ENCODE measurements around the gene TULP4. TPM values are rescaled to one million over a fixed set of nuclear protein-coding genes. Genes with fewer than 3 reads are reported as not detected.
"Not testable (repeated sequence)": the region's sequence is repeated elsewhere in the genome, so short reads cannot be mapped to it uniquely, and the experiment has no call there.

TULP4 gene
- total RNA-seq, 2 donors from 2014 or later, result 123 to 159 TPM

GRCh38 chr6:158531566-158531965, 219.3 kb downstream of the TULP4 start:
- intact Hi-C loops (cut with DNase I), result no loop called here
- no peak for ATAC-seq
- DNase-seq, result no peak

DNA sequence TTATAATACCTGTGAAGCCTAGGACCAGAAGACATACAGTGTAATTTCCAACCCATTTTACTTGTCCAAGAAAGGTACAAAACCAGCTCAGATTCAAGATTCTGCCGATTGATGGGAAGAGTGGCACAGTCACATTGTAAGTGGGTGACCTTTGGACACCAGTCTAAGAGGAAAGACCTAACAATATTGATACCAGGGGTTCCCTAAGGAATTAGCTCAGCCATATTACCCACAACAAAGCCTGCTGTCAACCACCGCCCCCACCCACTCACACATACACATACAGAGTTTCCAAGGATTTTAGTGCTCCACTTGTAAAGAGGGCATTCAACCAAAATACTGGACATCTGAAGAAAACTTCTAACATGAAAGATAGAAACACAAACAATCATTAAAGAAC, 219.7 kb downstream of the TULP4 start:
- DNase-seq (no peak), ATAC-seq (no peak)
- intact Hi-C loops (cut with DNase I), result no loop called here

GRCh38 chr6:158536084-158536890, 224.0 kb downstream of the TULP4 start:
- intact Hi-C loops (cut with DNase I), result no loop called here
- ATAC-seq (peak; percentile 74 to 85), DNase-seq (peak; percentile 80)

- DNase-seq (peak; percentile 58), ATAC-seq (peak; percentile 75 to 79)
- intact Hi-C loops (cut with DNase I), result no loop called here
Observed at GRCh38 chr6:158536891-158537798, 224.9 kb downstream of the TULP4 start.

- intact Hi-C loops (cut with DNase I), result no loop called here
- peak in 1 of 2 donors; percentile 14 for ATAC-seq
- no peak for DNase-seq
Observed at GRCh38 chr6:158538741-158539140, 226.5 kb downstream of the TULP4 start.

DNA sequence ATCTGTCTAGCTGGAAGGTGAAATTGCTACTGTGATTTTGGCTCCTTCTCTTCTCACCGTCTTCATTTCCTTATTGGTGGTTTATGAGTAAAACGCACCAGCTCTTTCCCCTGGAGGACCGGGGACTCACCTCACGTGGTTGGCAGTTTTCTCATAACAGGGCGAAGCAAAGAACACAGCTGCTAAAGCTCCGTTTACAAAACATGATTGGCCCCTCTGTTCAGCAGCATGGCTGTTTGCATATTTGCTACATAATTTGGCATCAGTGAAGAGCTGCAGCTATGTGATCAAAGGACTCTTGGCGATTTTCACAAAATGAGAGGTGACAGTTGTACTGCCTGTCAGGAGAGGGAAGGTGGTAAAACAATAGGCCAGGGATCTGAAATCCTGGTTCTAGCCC, 227.1 kb downstream of the TULP4 start:
- no peak for DNase-seq
- intact Hi-C loops (cut with DNase I), result no loop called here
- ATAC-seq, result peak in 1 of 2 donors; percentile 11

- intact Hi-C loops (cut with DNase I), result no loop called here
- ATAC-seq (no peak), DNase-seq (no peak)
Observed at GRCh38 chr6:158539881-158540280, 227.6 kb downstream of the TULP4 start.

DNA sequence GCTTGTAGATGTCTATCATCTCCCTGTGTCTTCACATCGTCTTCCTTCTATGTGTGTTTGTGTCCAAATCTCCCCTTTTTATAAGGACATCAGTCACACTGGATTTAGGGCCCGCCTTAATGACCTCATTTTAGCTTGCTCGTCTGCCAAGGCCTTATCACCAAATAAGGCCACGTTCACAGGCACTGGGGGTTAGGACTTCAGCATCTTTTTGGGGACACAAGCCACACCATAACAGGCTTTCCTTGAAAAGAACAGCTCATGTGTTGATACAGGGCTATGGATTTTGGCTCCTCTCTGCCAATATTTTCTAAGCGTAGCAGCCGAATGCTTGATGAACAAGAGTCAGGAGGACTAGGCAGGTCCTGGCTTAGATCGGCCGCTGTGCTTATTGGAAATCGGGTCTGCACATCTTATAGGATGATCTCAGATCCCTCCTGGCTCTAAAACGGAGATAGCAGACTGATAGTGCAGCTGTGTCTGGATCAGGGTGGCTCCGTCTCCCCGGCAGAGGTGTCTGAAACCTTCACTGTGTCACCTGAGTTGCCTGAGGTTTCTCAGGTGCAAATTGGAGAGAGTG, 231.4 kb downstream of the TULP4 start:
- ATAC-seq, result no peak
- DNase-seq, result no peak

DNA sequence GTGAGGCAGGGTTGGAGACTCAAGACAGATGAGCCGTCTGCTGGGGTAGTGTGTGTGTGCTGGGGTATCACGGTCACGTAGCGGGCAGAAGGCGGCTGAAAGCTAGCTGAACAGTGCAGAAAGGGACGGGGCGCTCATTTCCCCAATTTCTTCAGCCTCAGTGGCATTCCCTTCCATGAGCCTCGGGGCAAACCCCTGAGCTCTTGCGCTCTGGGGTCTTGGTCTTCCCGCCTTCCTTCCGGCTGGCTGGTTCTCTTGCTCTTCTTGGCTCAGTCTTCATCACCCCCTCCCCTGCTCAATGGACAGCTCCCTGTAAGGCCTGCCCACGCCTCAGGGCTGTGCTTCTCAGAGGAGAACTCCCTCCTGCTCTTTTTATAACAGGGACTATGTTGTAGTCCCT, 232.2 kb downstream of the TULP4 start:
- ATAC-seq (no peak), DNase-seq (no peak)
- intact Hi-C loops (cut with DNase I), result no loop called here

More for the DNA sequence above, 231.4 kb downstream of the TULP4 start:
- intact Hi-C loops (cut with DNase I), result no loop called here

- no peak for DNase-seq
- no peak for ATAC-seq
- intact Hi-C loops (cut with DNase I), result no loop called here
Observed at GRCh38 chr6:158545043-158545966, 233.0 kb downstream of the TULP4 start.

DNA sequence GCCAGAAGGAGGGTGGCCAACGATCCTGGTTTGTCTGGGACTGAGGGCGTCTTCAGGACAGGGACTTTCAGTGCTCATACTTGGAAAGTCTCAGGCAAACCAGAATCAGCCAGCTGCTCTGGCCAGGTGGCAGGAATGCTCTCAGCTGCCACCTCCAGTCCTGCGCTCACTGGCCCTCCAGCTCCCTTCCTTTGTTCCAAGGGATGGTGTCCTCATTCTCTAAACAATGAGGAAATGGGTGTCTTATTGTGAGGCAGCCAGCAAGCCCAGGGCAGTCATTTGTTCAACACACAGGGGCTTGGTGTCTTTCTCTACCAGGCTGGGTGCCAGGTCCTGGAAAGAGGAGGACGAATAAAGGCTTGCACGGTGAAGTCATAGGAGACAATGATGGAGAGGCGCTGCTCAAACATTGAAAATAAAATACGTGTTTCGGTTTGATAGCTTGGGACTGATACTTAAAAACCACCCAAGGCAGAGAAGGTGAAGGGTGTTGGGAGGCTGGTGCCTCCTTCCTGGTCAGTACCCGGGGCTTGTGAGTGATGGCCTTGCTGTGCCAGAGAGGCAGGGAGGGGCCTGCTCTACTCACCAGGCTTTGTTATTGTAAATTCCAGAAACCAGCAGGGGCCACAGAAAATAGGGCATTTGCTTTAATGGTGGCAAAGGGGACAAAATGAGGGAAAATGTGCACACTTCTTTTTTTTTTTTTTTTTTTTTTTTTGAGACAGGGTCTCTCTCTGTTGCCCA, 236.3 kb downstream of the TULP4 start:
- intact Hi-C loops (cut with DNase I), result no loop called here
- ATAC-seq (no peak), DNase-seq (no peak)

- intact Hi-C loops (cut with DNase I), result no loop called here
- DNase-seq (no peak), ATAC-seq (no peak)
Observed at GRCh38 chr6:158552055-158552795, 240.0 kb downstream of the TULP4 start.

DNA sequence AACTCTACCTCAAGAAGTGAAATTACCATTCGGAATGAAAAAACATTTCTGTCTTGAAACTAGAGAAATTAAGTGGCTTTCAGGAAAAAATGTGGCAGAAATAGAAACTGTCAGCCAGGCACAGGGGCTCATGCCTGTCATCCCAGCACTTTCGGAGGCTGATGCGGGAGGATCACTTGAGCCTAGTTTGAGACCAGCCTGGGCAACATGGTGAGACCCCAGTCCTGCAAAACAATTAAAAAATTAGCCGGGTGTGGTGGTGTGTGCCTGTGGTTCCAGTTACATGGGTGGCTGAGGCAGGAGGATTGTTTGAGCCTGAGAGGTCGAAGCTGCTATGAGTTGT, 240.5 kb downstream of the TULP4 start:
- ATAC-seq, result no peak
- intact Hi-C loops (cut with DNase I), result no loop called here

DNA sequence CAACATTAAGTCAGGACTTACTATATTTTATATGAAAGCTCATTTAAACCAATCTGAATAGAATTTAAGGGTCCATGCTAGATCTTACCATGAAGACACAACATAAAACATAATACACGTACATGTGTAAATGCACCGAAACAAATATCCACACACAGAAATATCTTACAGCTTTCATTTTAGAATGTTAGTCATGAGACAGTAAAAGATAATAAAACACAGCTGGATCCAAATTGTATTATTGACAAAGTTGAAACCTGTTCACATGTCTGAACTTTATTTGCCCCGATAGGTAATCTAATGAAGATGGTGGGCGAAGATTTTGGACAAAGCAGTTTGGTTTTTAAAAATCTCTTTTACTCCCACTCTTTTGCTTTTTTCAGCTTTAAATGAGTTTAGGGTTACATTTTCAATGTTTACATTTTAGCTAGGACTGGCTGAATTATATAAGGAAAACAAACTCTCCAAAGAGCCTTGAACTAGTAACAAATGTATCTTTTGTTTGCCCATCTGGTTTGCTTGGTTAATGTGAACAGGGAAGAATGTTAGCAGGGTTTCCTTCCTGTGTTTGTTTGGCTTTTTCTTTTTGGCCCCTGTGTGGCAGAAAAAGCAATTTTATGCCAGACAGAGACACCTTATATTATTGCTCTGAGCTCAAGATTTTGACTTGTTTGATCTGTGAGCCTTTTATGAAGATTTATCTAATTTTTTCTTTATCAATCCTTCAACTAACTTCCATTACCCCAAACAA, 242.5 kb downstream of the TULP4 start:
- ATAC-seq (no peak), DNase-seq (no peak)

More for the DNA sequence above, 240.5 kb downstream of the TULP4 start:
- DNase-seq, result no peak

GRCh38 chr6:158556113-158556512, 243.8 kb downstream of the TULP4 start:
- ATAC-seq, result no peak
- DNase-seq, result no peak
- intact Hi-C loops (cut with DNase I), result no loop called here

More for the DNA sequence above, 242.5 kb downstream of the TULP4 start:
- intact Hi-C loops (cut with DNase I), result no loop called here

DNA sequence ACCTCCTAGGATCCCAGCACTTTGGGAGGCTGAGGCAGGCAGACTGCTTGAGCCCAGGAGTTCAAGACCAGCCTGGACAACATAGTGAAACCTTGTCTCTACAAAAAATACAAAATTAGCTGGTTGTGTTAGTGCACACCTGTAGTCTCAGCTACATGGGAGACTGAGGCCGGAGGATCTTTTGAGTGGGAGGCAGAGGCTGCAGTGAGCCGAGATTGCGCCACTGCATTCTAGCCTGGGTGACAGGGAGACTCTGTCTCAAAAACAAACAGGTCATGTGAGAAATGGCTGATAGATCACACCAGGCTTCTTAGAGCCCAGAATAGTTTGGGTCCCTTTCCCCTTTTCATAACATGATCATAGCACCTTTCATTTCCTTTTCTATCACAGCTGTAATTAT, 244.8 kb downstream of the TULP4 start:
- ATAC-seq; intact Hi-C loops (cut with DNase I); DNase-seq: not testable (repeated sequence)

GRCh38 chr6:158557927-158558326, 245.7 kb downstream of the TULP4 start:
- ATAC-seq (no peak), DNase-seq (no peak)
- intact Hi-C loops (cut with DNase I), result no loop called here

Data from left cardiac atrium (tissue), 4 donors.